Brain microvascular endothelial cell (primary cell): ENCODE data around the gene MAGEB6.

Experiments used
- DNase-seq: peaks from one replicate; pipeline ENCODE4 v3.0.0-alpha.2; 2020
- H3K27ac ChIP-seq: fragments of 250-450 bp; sonication (Bioruptor Pico); 2 replicates; pipeline ENCODE4 v1.5.1; 2020; ENCODE audit warnings: mild to moderate bottlenecking, moderate library complexity
- H3K27me3 ChIP-seq: fragments of 250-450 bp; sonication (Bioruptor Pico); replicated peaks from 2 replicates; pipeline ENCODE4 v1.5.1; 2020; ENCODE audit warnings: mild to moderate bottlenecking
- H3K36me3 ChIP-seq: fragments of 250-450 bp; sonication (Bioruptor Pico); replicated peaks from 2 replicates; pipeline ENCODE4 v1.5.1; 2020; ENCODE audit warnings: mild to moderate bottlenecking
- H3K4me3 ChIP-seq: 2 replicates; pipeline ENCODE4 v1.5.1; 2011; ENCODE audit warnings: low read depth, mild to moderate bottlenecking, control low read depth, low read length, moderate library complexity
- in situ Hi-C: cut with HindIII; loops from 2 replicates; pipeline ENCODE4 v1.10.0; 2017; ENCODE audit warnings: low sequenced_read_pairs, low pct_ligation_motif_present
- TF ChIP-seq, protein P1 (sequence below): IDR thresholded peaks from 2 replicates; pipeline ENCODE4 v1.5.1; 2011; ENCODE audit warnings: low read depth, mild to moderate bottlenecking, moderate library complexity, low read length, control low read depth, inconsistent platforms; ENCODE audit errors: missing control alignments

MAGEB6 gene

DNA sequence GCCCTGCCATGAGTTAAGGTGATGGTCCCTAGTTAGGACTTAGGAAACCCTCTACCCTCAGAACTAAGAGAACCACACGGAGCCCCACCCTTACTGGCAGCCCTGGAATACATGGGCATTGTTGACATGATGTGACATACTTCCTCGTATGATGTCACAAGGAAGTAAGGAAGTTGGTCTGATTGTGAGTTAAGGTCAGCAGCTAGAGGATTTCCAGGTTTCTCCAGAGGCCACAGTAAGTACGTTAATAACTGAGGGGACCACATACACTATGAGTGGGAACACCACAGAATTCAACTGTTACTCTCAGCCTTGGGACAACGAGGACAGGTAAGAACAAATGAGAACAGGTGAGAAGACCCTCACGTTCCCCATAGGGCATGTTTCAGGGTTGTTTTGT lies 23.6 kb downstream of the MAGEB6 start, which contains the start of gene MAGEB5:
TSS of gene MAGEB5 (plus strand) at position 301 of the 400 bp plus-strand sequence. CDS start 1,133 bp downstream, outside the sequence.
- H3K36me3 ChIP-seq = no peaks in the 10 kb centered on the region
- no peak within 1 kb of the TSS for H3K4me3 ChIP-seq
- DNase-seq = no peak
- H3K27me3 ChIP-seq = no peaks in the 10 kb centered on the region
- in situ Hi-C loops = no loop called here
- TF ChIP-seq, protein P1, sequence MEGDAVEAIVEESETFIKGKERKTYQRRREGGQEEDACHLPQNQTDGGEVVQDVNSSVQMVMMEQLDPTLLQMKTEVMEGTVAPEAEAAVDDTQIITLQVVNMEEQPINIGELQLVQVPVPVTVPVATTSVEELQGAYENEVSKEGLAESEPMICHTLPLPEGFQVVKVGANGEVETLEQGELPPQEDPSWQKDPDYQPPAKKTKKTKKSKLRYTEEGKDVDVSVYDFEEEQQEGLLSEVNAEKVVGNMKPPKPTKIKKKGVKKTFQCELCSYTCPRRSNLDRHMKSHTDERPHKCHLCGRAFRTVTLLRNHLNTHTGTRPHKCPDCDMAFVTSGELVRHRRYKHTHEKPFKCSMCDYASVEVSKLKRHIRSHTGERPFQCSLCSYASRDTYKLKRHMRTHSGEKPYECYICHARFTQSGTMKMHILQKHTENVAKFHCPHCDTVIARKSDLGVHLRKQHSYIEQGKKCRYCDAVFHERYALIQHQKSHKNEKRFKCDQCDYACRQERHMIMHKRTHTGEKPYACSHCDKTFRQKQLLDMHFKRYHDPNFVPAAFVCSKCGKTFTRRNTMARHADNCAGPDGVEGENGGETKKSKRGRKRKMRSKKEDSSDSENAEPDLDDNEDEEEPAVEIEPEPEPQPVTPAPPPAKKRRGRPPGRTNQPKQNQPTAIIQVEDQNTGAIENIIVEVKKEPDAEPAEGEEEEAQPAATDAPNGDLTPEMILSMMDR = no peak
- H3K27ac ChIP-seq = no peak within 1 kb of the TSS

DNA sequence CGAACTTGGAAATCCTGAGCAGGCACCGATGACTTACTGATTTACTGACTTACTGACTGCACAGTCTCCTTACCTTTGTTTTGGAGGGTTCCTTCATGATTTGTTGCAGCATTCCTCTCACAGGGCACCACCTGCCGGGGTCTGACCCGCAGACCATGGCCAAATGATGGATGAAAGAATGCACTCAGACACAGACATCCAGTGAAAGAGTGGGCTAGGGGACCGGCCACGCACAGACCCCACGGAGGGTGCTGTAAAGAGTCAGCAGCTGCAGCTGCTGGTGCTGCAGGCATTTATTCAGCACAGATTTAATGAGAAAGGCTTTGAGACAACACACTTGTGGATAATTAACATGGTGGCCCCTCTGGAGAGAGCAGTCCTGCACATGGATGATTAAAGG lies 27.1 kb downstream of the MAGEB6 start:
- Histone ChIP-seq H3K27me3 (no peaks in the 10 kb centered on the region), H3K36me3 (no peaks in the 10 kb centered on the region), H3K27ac (no peak overlapping the region), H3K4me3 (no peak overlapping the region)
- DNase-seq = no peak
- in situ Hi-C loops = no loop called here
- TF ChIP-seq, protein P1 = no peak

DNA sequence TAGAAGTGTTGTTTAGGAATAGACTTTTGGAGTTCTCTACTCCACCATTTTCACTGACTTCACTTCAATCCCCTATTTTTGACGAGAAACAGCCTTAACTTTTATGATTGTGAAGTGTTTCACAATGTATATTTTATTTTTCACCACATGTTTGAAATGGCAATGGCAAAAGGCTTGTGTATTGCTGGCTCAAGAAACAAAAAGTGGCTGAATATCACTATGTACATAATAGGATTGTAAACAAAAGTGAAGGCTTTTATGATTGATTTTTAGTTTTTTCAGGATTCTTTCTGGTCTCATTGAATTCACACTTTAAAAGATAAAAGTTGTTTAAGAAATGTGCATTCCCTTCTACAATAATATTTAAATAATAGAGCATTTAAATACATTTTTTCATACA lies 41.9 kb downstream of the MAGEB6 start:
- H3K4me3 ChIP-seq = no peak overlapping the region
- TF ChIP-seq, protein P1 = no peak
- H3K36me3 ChIP-seq = no peaks in the 10 kb centered on the region
- DNase-seq = no peak
- in situ Hi-C loops = no loop called here
- H3K27me3 ChIP-seq = no peaks in the 10 kb centered on the region
- H3K27ac ChIP-seq = no peak overlapping the region
